GM18951 (cell line): ENCODE measurements around the gene CEP170B.

Experiments
- POLR2A ChIP-seq: IDR thresholded peaks from 4 replicates; pipeline ENCODE4 v1.6.1; 2011; ENCODE audit warnings: mild to moderate bottlenecking; ENCODE audit not compliant: insufficient read length, insufficient read depth; ENCODE audit errors: extremely low read depth
- in situ Hi-C: fragments of 300-500 bp; cut with MboI; formaldehyde crosslinking; loops from one replicate; pipeline ENCODE4 v1.12.0; 2022; ENCODE audit warnings: low sequenced_read_pairs, mixed read lengths, inconsistent platforms; ENCODE audit not compliant: unreplicated experiment

Gene CEP170B

DNA sequence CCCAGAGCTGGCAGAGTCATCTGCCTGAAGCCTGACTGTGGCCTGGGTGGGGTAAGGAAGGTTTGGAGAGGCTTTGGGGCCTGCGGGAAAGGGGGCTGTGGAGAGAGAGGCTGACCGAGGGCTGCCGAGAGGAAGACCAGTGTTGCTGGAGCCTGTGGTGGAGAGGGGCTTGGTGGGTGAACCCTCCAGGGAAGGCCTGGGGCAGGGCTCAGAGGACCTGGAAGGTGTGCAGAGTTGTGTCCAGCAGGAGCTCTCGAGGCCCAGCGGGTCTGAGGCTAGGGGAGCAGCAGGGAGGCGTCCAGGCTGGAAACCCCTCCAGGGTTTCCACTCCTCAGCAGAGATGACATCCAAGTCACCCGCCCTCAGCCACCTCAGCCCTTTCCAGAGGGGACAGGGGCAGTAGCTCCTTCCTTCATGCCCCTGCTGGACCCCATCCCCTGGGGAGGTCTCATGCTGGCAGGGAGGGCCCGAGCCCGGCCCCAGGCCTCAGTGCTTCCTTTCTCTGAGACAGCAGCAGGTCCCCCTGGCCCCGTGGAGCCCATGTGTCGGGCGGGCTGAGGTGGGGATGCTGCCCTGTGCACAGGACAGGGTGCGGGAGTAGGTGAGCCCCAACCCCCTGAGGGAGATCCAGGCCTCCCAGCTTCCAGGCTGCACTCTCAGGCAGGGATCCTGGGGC, 8.4 kb downstream of the CEP170B start:
- in situ Hi-C loops = no loop called here
- TF ChIP-seq POLR2A = no peak

DNA sequence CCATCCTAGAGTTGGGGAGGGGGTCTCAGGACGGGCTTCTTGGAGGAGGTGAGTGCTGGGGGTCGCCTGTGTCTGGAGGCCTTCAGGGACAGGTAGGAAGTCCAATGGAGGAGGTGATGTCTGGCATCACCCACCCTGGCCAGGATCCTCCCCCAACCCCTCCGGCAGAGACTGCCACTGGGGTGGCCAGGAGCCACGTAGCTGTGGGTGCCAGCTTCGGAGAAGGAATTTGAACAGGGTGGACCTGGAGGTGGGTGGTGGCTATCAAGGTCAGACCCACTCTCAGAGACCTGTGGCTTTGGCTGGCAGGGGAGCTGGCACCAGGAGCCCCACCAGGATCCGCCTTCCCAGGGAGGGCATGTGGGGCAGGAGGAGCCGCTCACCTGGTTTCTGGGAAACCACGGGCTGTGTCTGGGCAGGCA, 9.1 kb downstream of the CEP170B start:
- in situ Hi-C loops = no loop called here

DNA sequence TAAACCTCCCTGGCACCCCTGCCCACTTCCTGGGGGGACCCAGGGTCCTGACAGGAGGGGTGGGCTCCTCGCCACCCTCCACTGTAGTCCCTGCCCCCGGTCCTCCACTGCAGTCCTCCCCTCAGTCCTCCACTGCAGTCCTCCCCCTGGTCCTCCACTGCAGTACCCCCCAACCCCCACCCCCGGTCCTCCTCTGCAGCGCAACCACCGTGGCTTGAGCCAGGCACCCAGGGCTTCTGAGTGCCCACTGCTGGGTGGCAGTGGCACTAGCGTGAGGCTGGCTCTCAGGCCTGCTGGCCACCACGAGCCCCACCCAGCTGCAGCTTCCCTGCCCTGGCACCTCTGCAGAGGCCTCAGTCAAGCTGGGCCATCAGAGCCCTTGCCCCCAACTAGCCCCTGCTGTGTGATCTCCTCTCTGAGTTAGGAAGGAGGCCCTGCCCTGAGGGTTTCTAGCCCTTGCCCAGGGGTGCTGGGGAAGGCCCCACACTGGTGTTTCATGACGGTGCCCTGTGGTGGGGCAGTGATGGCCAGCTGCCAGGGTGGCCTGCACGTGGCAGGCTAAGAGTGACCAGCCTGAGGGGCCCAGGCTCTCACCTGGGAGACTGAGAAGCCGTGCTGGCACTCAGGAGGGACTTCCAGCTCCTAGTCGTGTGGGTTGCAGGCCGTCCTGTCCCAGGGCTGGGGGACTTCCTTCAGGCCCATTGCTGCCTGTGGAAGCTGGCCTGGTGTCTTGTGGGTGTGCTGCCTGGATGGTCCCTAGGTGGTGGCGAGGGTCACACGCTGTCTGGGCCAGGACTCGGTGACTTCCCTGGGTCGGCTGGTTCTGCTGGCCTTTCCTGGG, 9.7 kb downstream of the CEP170B start:
- TF ChIP-seq POLR2A = no peak
- in situ Hi-C loops = no loop called here

More for the DNA sequence above, 9.1 kb downstream of the CEP170B start:
- no peak for TF ChIP-seq POLR2A

DNA sequence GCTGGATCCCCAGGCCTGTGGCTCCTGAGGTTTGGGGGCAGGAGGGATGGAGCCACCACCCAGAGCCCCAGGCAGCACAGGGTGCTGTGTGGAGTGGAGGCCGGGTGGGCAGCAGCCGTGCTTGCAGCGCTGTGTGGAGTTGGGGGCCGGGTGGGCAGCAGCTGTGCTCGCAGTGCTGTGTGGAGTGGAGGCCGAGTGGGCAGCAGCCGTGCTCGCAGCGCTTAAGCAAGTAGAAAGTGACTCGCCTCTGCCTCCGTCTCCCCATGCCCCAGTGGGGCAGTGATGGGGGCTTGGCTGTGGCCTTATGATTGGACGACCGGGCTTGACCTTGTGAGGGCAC, 10.3 kb downstream of the CEP170B start:
- in situ Hi-C loops = no loop called here

DNA sequence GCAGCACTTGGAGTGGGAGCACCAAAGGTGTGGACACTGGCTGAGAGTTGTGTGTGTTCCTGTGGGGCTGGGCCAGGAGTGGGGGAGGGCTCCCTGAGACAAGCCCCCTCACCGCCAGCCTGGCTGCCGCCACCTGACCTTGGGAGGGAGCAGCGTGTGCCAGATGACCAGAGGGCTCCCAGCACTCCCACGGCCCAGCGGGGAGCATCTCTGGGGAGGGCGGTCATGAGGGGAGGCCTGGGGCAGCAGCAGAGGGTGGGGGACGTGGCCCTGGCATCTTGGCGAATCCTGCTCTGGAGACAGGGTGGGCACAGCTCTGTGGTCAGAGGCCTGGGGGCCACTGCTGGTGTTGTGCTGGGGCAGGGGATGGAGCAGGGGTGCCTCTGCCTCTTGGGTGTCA, 10.7 kb downstream of the CEP170B start:
- TF ChIP-seq POLR2A = no peak
- in situ Hi-C loops = no loop called here

More for the DNA sequence above, 10.3 kb downstream of the CEP170B start:
- TF ChIP-seq POLR2A = no peak

DNA sequence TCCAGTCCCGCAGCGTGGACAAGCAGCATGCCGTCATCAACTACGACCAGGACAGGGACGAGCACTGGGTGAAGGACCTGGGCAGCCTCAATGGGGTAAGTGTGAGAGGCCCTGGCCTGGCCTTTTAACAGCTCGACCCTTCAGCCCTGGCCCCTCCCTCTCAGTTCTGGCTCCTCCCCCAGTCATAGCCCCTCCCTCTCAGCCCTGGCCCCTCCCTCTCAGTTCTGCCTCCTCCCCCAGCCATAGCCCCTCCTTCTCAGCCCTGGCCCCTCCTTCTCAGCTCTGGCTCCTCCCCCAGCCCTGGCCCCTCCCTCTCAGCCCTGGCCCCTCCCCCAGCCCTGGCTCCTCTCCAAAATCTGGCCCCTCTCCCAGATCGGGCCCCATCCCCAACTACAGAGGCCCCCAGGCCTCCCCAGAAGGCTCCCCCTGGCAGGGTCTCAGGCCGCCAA, 11.2 kb downstream of the CEP170B start:
- in situ Hi-C loops = no loop called here
- no peak for TF ChIP-seq POLR2A

DNA sequence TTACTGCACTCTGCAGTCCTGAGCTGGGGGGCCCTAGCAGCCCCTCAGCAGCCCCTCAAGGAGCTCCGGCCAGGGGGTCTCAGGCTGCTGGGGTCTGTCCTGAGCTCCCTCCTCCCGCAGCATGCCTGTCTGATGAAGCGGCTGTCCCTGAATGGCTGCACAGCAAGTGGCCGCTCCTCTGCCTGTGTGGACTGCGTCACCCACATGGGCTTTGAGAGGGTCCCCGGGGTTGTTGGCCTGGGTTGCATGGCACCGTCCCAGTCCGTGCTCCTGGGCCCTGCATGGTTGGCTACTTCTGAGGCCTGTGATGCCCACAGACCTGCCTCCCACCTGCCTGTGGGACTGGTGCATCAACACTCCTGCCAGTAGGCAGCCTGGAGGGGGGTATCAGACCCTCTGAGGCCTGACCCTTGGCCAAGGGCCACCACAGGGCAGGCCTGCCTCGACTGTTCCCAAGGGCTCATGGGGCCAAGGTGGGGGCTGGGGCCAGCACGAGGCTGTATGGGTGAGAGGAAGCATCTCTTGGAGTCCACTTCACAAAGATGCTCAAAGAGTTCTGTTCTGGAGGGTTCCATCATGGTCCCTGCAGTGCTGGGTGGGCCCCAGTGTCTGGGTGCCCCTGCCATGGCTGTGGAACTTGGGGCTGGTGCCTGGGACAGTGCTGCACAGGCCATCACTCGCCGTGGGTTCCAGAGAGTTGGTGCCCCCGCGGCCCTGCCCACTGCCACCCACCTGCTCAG, 12.2 kb downstream of the CEP170B start:
- TF ChIP-seq POLR2A = no peak
- in situ Hi-C loops = no loop called here

DNA sequence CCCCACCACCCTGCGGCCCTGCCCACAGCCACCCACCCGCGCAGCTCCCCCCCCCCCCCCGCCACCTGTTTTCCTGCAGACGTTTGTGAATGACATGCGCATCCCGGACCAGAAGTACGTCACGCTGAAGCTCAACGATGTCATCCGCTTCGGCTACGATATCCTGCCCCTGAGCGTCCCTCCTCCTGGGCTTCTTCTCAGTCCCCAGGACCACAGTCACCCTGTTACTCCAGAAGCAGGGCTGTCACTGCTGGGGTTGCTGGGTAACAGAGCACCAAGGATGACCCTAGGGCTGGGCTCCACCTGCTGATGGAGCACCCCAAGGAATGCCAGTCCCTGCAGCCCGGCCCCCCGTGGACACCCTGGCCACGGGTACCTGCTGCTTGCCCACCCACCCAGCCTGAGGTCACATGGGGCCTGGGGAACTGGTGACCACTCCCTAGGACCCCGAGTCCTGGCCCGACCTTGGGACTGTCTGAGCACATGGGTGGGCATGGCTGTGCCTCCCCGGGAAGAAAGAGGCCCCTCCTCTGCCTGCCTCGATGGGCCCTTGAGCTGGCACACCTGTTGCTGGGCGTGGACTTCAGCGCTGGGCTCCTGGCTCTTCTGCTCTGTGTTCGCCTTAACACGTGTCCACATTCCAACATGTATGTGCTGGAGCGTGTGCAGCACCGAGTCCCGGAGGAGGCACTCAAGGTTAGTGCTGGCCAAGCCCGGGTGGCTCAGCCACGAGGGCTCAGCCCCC, 12.9 kb downstream of the CEP170B start:
- TF ChIP-seq POLR2A = no peak
- in situ Hi-C loops = no loop called here

DNA sequence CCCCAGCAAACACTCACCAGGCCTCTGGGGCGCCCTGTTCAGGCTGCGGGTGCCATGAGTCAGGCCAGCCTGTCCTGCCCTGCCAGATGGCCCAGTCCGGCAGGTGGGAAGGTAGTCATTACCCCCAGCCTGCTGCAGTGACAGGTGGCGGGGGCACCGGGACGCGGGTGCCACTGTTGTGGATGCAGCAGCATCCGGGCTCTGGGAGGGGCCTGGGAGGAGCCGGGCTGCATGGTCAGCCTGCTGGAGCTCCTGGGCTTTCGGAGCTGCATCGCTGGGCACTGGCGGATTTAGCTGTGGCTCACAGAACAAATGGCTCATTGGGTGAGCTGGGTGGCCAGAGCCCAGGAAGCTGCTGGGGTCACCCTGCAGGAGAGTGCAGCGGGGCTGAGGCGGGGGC, 13.5 kb downstream of the CEP170B start:
- no peak for TF ChIP-seq POLR2A

DNA sequence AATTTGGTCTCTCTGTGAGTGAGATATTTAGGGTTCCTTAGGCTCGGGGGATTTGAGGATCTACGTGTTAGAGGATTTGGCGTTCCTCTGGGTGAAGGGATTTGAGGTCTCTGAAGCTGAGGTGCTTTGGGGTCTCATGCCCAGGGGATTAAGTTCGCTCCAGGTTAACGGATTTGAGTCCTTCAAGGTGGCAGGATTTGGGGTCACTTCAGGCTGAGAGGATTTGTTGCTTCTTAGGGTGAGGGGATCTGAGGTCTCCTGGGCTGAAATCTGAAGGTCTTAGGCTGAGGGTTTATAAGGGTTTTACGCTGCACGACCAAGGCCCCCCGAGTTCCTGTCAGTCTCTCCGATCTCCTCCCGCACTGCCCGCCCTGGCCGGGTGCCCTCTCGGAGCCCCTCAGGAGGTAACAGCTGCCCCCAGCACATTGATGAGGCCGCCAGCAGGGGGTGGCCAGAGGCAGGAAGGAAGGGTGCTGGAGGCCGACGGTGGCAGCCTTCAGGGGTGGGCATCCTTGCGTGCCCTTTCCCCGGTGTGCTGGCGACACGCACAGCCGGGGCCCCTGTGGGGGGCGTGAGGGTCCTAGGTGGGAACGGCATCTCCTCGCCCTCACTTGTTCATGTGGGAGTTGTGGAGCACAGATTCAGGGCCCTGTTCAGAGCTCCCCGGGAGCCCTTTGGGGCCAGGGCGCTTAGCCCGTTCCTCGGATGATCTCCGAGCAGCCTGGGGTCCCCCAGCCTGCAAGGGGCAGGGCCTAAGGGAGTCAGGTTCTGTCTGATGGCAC, 14.3 kb downstream of the CEP170B start:
- no peak for TF ChIP-seq POLR2A
- in situ Hi-C loops = no loop called here

More for the DNA sequence above, 13.5 kb downstream of the CEP170B start:
- in situ Hi-C loops = no loop called here

DNA sequence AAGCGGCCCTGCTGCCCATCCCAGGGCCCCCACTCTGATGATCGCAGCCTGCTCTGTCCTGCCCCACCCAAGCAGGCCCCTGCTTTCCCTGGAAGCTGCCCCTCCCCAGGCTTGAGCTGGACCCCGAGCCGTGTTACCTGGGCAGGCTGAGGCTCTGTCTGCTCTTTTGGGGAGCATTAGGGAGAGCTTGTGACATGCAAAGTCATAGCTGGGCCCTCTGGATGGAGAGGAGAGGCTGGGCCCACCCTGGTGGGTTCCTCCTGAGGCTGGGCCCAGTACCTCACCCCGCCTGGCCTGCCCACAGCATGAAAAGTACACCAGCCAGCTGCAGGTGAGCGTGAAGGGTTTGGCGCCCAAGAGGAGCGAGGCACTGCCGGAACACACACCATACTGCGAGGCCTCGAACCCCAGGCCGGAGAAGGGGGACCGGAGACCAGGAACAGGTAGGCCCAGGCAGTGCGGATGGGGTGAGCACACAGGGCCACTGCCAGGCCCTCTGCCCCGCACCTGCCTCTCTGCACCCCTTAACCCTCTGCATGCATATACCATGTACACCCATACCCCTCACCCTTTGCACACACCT, 15.0 kb downstream of the CEP170B start:
- no peak for TF ChIP-seq POLR2A
- in situ Hi-C loops = no loop called here
